ENCODE results near the gene HPCA. TPM values are rescaled to one million over a fixed set of nuclear protein-coding genes. Genes with fewer than 3 reads are reported as not detected.

Gene HPCA
- total RNA-seq, 4 donors from 2014 or later, result 1.2 TPM; not detected in 3

DNA sequence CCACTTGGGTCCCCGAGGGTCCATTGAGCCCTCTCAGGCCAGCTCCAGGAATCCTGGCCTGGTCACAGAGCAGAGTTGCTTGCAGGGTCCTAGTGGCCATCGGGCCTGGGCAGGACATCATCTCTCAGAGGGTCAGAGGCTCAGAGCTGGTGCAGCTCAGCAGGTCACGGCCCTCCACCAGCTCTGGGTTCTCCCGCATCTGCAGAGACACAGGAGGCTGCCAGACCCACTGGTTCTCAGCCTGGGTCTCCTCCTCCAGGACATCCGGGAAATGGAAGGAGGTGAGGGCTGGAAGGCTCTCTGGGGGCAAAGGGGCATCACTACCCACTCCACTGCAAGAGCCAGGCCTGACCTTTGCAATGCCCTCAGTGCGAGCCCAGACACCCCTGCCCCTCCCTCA lies 8.4 kb downstream of the HPCA start:
- TF ChIP-seq, protein P1, sequence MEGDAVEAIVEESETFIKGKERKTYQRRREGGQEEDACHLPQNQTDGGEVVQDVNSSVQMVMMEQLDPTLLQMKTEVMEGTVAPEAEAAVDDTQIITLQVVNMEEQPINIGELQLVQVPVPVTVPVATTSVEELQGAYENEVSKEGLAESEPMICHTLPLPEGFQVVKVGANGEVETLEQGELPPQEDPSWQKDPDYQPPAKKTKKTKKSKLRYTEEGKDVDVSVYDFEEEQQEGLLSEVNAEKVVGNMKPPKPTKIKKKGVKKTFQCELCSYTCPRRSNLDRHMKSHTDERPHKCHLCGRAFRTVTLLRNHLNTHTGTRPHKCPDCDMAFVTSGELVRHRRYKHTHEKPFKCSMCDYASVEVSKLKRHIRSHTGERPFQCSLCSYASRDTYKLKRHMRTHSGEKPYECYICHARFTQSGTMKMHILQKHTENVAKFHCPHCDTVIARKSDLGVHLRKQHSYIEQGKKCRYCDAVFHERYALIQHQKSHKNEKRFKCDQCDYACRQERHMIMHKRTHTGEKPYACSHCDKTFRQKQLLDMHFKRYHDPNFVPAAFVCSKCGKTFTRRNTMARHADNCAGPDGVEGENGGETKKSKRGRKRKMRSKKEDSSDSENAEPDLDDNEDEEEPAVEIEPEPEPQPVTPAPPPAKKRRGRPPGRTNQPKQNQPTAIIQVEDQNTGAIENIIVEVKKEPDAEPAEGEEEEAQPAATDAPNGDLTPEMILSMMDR (IDR thresholded peaks at IDR 0.05), result no peak
- ATAC-seq (ENCODE audit: low FRiP score) (no peak), DNase-seq (ENCODE audit: low spot score) (no peak)

DNA sequence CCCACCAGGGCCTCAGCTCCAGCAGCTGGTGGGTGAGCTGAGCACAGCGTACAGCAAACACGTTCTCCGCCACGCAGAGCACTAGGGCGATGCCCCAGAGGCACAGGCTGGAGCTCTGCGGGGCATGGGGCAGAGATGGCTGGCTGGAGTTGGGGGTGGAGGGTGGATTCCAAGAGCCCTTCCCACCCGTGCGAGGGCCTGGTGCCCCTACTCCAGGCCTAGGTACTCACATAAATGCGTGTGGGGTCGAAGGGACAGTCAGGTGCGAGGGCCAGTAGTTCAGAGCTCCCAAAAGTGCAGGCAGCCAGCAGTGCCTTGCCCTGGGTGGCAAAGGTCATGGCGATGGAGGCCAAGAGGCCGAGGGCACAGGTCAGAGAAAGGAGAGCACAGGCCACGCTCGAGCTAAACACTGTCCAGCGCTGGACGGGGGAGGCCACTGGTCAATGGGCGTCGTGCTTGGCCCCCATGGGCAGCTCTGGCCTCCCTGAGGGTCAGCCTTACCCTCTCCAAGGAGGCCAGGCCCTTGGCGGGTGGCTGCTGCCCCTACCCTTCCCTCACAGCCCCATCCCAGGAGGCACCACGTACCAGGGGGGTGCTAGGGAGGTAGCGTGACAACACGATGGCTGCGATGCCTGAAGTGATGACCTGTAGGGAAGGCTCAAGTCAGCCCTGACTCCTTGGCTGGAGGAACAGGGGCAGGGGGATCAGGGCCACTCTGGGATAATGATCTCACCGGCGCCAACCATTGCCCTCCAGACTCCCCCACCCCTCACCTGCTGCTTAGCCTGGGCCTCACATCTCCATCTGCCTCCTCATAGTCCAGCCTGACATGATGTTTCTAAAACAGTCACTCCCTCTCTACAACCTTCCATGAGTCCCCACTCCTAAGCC lies 9.3 kb downstream of the HPCA start:
- DNase-seq (ENCODE audit: low spot score) (no peak), ATAC-seq (ENCODE audit: low FRiP score) (no peak)
- TF ChIP-seq, protein P1 (IDR thresholded peaks at IDR 0.05), result no peak

DNA sequence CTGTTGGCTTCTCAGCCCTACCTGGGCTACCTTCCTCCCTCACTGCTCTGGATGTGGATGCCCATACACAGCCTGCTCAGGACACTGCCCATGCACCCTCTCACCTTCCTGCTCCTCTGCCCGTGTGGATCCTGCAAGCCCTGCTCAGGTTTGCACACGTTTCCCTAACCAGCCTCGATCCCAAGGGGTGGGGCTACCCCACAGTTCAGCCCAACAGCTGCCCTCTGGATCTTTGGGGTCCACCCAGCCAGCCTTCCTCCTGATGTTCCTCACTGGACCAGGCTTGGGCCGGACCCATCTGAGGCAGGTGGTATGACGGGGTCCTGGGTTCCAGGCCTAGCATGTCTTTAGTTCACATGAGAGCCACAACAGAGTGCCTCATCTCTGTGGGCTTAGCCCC lies 10.2 kb downstream of the HPCA start:
- ATAC-seq (ENCODE audit: low FRiP score), result no peak
- TF ChIP-seq, protein P1 (IDR thresholded peaks at IDR 0.05), result no peak
- no peak for DNase-seq (ENCODE audit: low spot score)

DNA sequence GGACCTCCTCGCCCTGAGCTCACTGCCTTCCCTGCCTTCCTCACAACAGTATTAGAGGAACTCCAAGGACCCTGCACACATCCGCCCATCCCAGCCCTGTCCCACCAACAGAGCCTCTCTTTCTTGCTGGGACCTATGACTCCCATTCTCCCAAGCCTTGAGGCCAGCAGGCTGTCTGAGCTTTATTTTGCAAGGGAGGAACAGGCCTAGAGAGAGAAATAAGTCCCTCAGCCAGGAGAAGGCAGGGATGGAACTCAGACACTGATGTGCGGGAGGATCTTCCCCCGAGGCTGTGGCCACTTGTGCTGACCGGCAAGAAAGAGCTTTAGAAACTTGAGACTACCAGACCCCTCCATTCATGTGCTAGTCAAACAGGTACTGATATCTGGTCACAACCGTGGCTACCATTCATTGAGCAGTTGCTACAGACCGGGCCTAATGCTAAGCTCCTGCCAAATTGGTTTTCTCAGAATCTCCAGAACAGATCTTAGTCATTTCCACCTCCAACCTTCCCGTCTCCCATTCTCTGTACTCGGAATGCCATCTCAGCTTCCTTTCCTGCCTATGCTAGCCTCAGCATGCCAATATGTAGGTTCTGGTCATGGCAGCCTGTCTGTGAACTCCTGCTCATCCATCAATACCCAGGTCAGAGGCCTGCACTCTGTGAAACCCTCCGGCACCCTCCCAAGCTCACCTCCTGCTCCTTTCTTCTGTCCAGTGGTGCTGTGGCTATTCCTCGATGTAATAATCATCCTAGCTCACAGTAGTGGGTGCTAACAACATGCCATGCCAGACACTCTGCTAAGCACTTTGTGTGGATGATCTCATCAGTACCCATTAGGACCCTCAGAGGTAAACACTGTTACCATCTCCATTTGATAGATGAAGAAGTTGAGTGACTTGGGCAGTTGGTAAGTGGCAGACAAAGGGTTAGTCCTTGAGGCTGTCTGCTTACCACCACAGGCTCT lies 11.1 kb downstream of the HPCA start:
- ATAC-seq (ENCODE audit: low FRiP score) (no peak), DNase-seq (ENCODE audit: low spot score) (no peak)
- TF ChIP-seq, protein P1 (IDR thresholded peaks at IDR 0.05), result no peak

DNA sequence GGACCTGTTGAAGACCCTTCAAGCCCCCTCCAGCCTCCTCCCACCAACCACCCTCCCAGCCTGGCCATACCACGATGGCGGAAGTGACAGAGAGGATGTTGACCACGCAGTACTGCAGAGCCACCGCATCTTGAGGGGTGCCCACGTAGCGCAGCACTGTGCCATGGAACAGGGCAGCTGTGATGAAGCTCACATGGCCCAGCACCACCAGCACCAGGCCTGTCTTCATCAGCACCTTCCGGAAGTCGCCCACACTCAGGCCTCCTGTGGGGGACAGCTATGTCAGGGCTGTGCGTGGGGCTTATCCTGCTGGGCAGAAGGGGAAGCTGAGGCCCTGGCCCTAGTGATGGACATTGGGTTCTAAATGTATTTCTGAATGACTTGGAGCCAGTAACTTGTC lies 11.8 kb downstream of the HPCA start:
- no peak for ATAC-seq (ENCODE audit: low FRiP score)
- TF ChIP-seq, protein P1 (IDR thresholded peaks at IDR 0.05), result no peak
- no peak for DNase-seq (ENCODE audit: low spot score)

DNA sequence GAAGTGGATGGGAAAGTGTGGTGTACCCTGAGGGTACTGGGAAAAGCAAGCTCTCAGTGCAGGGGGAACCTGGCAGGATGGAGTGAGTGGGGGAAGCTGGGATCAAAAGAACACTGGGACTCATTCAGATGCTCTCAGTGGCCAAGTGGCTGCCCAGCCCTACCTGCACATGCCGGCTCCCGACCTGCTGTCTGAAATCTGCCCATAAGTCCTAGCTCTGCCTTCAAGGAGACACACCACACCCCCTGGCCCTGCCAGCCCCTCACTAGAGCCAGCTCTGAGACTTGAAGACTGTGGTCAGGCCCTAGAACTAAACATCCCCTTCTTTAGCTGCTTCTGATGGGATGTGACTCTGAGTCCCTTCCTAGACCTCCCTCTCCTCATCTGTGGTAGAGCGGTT lies 12.7 kb downstream of the HPCA start:
- DNase-seq (ENCODE audit: low spot score) (no peak), ATAC-seq (ENCODE audit: low FRiP score) (no peak)
- TF ChIP-seq, protein P1 (IDR thresholded peaks at IDR 0.05), result no peak

Measured in omental fat pad (tissue), 4 donors.